H1 (cell line): ENCODE data around the gene EFCAB10. TPM values are rescaled to one million over a fixed set of nuclear protein-coding genes. Genes with fewer than 3 reads are reported as not detected.

Experiments
- CBX5 ChIP-seq: fragments of 300-800, 300-1000 bp; sonication (generic); IDR thresholded peaks from 2 replicates; pipeline ENCODE4 v1.7.1; 2016; ENCODE audit warnings: antibody characterized with exemption, low read length, low read depth
- CHD1 ChIP-seq: IDR thresholded peaks from 2 replicates; pipeline ENCODE4 v1.6.1; 2012; ENCODE audit warnings: low read depth, low read length, improper control_type of control experiment
- CHD7 ChIP-seq: fragments of 300-600 bp; sonication (generic); IDR thresholded peaks from 2 replicates; pipeline ENCODE4 v1.7.1; 2012; ENCODE audit warnings: low read length, moderate library complexity, mild to moderate bottlenecking, inconsistent platforms; ENCODE audit not compliant: insufficient replicate concordance
- FOSL1 ChIP-seq: IDR thresholded peaks from 2 replicates; pipeline ENCODE4 v1.6.1; 2011; ENCODE audit warnings: mild to moderate bottlenecking, low read depth, low read length, moderate library complexity; ENCODE audit not compliant: insufficient read depth
- MAFK ChIP-seq: IDR thresholded peaks from 2 replicates; pipeline ENCODE4 v1.6.1; 2012; ENCODE audit warnings: low read depth, mild to moderate bottlenecking, improper control_type of control experiment, low read length
- SIX5 ChIP-seq: IDR thresholded peaks from 2 replicates; pipeline ENCODE4 v1.6.1; 2011; ENCODE audit warnings: mild to moderate bottlenecking, low read depth, low read length
- SP2 ChIP-seq: IDR thresholded peaks from 2 replicates; pipeline ENCODE4 v1.6.1; 2012; ENCODE audit warnings: mild to moderate bottlenecking, low read length, inconsistent platforms
- SRF ChIP-seq: IDR thresholded peaks from 2 replicates; pipeline ENCODE4 v1.6.1; 2011; ENCODE audit warnings: mild to moderate bottlenecking, low read depth, low read length, moderate library complexity
- TAF1 ChIP-seq: IDR thresholded peaks from 2 replicates; pipeline ENCODE4 v1.6.1; 2011; ENCODE audit warnings: mild to moderate bottlenecking, low read depth, low read length
- TBP ChIP-seq: IDR thresholded peaks from 2 replicates; pipeline ENCODE4 v1.6.1; 2011; ENCODE audit warnings: low read depth, low read length, improper control_type of control experiment
- polyA plus RNA-seq, 7 experiments: library from polyadenylated mRNA; depleted of rRNA in 3 of 7; stranded (reverse) in 5 of 7; unstranded in 2 of 7; fragments of >200 nt in 5 of 7; fragments of 200-250 nt in 2 of 7; gene quantifications; 1 replicate in 5 of 7; 2 replicates in 1 of 7; 4 replicates in 1 of 7; pipeline versions ENCODE4 v1.2.1 to v1.2.3, GENCODE V29; 2011 to 2013; ENCODE audit warnings: missing spikeins in 2 of 7, mixed read lengths in 2 of 7
- total RNA-seq: library from RNA; stranded (reverse); fragmentation: NEBNext Ultra II Directional; extraction: Animal tissue kit (Norgen Biotek cat#: 25700); gene quantifications from 2 replicates; pipeline ENCODE4 v1.2.1, GENCODE V29; 2021
- TF ChIP-seq, protein P1 (sequence below): IDR thresholded peaks from 2 replicates; pipeline ENCODE4 v1.6.1; 2012; ENCODE audit warnings: inconsistent platforms

EFCAB10 gene
- total and polyA plus RNA-seq, 2 of the 8 experiments (the other 6 are each of a cell fraction or from before 2014, with no cell fraction given), result 0.80 to 3.1 TPM

- no peak for TF ChIP-seq CHD7
- TF ChIP-seq, protein P1, sequence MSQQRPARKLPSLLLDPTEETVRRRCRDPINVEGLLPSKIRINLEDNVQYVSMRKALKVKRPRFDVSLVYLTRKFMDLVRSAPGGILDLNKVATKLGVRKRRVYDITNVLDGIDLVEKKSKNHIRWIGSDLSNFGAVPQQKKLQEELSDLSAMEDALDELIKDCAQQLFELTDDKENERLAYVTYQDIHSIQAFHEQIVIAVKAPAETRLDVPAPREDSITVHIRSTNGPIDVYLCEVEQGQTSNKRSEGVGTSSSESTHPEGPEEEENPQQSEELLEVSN, result no peak
- TF ChIP-seq FOSL1, result no peak
- TF ChIP-seq SP2, result no peak
- no peak for TF ChIP-seq MAFK
- TF ChIP-seq SRF, result no peak
- TF ChIP-seq CBX5, result no peak
- TF ChIP-seq TAF1, result no peak
- TF ChIP-seq SIX5, result no peak
- no peak for TF ChIP-seq CHD1
- TF ChIP-seq TBP, result no peak
Measured at GRCh38 chr7:105530126-105530525, 51.2 kb downstream of the EFCAB10 start (continued).
